Measurements from ENCODE around the gene AFMID.
A peak's percentile ranks its signal among the peaks of the same experiment; 100 is the strongest.
"Not testable (repeated sequence)": the region's sequence is repeated elsewhere in the genome, so short reads cannot be mapped to it uniquely, and the experiment has no call there.

AFMID gene

DNA sequence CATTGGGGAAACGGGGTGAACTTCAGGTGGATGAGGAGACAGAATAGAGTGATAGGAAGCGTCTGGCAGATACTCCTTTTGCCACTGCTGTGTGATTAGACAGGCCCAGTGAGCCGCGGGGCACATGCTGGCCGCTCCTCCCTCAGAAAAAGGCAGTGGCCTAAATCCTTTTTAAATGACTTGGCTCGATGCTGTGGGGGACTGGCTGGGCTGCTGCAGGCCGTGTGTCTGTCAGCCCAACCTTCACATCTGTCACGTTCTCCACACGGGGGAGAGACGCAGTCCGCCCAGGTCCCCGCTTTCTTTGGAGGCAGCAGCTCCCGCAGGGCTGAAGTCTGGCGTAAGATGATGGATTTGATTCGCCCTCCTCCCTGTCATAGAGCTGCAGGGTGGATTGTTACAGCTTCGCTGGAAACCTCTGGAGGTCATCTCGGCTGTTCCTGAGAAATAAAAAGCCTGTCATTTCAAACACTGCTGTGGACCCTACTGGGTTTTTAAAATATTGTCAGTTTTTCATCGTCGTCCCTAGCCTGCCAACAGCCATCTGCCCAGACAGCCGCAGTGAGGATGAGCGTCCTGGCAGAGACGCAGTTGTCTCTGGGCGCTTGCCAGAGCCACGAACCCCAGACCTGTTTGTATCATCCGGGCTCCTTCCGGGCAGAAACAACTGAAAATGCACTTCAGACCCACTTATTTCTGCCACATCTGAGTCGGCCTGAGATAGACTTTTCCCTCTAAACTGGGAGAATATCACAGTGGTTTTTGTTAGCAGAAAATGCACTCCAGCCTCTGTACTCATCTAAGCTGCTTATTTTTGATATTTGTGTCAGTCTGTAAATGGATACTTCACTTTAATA, 37.3 kb downstream of the AFMID start:
- no peak for DNase-seq

- no peak for DNase-seq
Measured at GRCh38 chr17:78225088-78225865, 38.1 kb downstream of the AFMID start.

DNA sequence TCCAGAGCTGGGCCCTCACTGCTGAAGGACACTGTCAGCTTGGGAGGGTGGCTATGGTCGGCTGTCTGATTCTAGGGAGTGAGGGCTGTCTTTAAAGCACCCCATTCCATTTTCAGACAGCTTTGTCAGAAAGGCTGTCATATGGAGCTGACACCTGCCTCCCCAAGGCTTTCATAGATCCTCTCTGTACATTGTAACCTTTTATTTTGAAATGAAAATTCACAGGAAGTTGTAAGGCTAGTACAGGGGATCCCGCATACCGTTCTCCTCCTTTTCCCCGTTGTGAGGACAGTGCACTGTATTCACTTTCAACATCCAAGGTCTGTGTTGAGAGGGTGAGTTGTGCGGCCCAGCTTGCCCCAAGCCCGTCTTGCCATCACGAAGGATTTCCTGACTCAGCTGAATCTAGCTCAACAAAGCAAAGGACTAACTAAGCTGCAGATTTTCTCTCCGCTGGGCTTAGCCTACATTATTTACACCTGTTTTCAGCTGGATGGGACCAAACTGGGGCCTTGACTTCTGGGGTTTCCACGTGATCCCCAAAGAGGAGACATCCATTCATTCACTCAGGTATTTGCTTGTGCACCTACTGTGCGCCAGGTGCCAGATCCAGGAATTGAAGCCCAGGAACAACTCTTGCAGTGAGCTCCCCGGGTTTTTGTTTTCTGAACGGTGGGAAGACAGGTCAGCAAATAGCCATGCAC, 39.0 kb downstream of the AFMID start:
- DNase-seq, result no peak

- no peak for DNase-seq
Measured at GRCh38 chr17:78226759-78227454, 39.7 kb downstream of the AFMID start.

GRCh38 chr17:78227455-78227916, 40.3 kb downstream of the AFMID start:
- no peak for DNase-seq

- no peak for DNase-seq
Measured at GRCh38 chr17:78228176-78228575, 41.0 kb downstream of the AFMID start.

DNA sequence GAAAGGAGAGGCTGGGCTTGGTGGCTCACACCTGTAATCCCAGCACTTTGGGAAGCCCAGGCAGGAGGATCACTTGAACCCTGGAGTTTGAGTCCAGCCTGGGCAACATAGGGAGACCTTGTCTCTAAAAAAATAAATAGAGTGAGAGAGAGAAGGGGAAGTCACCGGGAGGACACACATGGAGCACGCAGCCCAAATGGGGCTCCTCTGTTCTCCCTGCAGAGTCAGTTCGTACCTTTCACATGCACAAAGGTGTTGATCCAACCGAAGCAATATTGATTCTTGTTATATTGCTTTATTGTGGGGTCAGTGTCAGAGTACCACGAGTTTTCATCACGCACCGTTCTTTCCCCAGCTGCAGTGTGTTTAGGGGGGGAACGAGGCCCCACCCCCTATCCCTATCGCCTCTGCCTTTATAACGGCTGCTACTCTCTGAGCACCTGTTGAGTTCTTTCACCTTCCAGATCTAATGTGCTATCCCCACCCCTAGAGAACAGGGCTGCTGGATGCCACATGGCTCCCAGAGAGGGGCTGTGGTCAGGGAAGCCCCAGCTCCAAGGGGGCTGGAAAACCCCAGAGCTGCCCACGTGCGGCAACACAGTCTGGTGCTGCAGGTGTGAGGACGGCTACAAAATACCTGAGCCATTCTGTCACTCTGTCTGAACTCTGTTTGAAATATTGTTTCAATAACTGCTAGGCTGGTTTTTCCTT, 43.2 kb downstream of the AFMID start:
- DNase-seq, result no peak

DNA sequence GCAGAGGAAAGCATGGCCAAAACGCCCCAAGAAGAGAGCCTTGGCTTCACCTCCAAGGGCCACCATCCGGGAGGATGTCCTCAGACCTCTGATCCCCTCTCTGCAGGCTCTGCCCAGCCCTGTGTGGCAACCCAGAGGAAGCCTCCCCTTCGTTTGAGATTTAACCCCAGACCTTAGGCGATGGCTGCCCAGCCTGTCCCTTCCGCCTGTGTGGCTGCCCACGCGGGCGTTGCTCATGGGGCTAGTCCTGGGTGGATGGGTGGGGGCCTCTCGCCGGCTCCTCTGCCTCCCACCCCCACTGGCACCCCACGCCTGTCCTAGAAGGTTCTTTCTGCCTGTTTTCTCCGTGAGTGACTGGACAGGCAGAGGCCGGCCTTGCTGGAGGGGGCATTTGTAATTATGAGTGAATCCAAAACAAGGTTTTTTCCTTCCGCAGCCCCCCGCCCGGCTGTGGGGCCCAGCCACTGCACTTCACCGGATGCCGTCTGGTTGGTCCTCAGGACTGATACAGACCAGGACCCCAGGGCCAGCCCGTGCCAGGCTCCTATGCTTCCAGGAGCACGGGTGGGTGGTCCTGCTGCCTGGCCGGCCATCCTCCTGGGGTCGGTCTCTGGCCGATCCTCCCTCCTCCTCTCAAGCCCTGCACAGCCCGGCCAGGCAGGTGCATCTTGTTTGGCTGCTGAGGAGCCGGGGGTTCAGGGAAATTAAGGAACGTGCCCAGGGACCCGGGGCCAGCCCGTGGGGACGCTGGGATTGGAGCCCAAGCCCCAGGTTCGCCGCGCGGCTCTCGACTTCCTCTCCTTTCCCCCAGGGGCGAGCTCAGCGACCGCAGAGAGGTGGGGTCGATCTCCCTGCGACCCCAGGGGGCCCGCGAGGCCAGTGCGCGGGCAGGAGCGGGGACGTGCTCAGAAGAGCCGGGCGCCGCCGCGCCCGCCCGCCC, 44.1 kb downstream of the AFMID start, which contains the start of gene TMEM235:
Gene TMEM235 (plus strand): TSS at position 636 of the 940 bp plus-strand sequence. CDS start 393 bp downstream, outside the sequence.
- DNase-seq, result no peak

GRCh38 chr17:78231991-78232858, 45.1 kb downstream of the AFMID start:
- peak; percentile 41 for DNase-seq

DNA sequence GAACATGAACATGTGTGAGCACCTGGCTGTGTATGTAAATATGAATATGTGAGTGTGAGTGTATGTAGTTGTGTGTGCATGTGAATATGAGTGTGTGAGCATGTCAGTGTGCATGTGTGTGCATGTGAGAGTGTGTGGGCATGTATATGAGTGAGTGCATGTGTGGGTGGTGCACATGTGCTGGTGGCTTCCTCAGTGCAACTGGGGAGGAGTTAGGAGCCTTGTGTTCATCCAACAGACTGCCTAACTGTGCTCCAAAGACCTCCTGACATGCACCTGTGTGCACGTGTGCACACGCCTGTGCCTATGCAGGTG, 45.7 kb downstream of the AFMID start:
- no peak for DNase-seq

- no peak for DNase-seq
Measured at GRCh38 chr17:78233678-78234077, 46.5 kb downstream of the AFMID start.

GRCh38 chr17:78234261-78234865, 47.2 kb downstream of the AFMID start:
- no peak for DNase-seq

- DNase-seq, result not testable (repeated sequence)
Measured at GRCh38 chr17:78235022-78235421, 47.9 kb downstream of the AFMID start.

DNA sequence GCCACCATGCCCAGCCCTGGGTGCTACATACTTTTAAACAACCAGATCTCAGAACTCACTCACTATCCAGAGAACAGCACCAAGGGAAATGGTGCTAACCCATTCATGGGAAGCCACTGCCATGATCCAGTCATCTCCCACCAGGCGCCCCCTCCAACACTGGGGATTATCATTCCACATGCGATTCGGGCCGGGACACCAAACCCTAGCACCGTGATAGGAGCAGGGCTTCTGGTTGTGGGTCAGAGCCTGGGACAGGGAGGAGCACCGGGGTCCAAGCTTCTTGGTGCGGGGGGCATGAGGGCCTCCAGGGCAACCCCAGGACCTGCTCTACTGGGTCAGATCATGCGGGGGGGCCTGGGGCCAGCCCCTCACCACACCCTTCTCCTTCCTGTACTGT, 48.7 kb downstream of the AFMID start:
- DNase-seq, result no peak

GRCh38 chr17:78236362-78237127, 49.4 kb downstream of the AFMID start:
- DNase-seq, result no peak

- no peak for DNase-seq
Measured at GRCh38 chr17:78237401-78238012, 50.3 kb downstream of the AFMID start.

DNA sequence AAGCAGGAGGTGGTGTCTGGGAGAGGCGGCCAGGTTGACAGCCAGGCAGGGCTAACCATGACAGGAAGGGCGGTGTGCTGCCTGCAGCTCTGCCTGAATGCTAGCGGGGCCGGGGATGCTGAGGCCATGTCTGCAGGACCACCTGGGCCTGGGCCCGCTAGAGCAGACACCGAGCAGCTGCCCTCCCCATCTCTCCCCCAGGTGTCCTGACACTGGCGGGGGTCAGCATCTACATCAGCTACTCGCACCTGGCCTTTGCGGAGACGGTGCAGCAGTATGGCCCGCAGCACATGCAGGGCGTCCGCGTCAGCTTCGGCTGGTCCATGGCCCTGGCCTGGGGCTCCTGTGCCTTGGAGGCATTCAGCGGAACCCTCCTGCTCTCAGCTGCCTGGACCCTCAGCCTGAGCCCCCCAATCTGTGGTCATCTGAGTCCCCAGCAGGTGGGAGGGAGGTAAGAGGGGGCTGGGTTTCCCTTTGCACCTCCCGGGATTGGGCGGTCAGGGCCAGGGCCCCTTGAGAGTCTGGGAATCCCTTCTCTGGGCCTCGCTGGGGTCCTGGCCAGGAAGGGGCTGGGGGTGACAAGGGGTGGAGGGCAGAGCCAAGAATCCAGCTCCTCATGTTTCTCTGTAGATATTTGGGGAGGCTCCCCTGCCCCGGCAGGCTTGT, 51.8 kb downstream of the AFMID start:
- no peak for DNase-seq

Measured in CD4-positive, alpha-beta T cell treated with Interleukin-17A for 4 hours (primary cell).